ENCODE results near the gene ASPA.
"Not testable (repeated sequence)": the region's sequence is repeated elsewhere in the genome, so short reads cannot be mapped to it uniquely, and the experiment has no call there.

Gene ASPA

GRCh38 chr17:3510090-3510489 is 34.3 kb downstream of the ASPA start:
- DNase-seq, result no peak

- DNase-seq, result no peak
Measured at GRCh38 chr17:3511852-3512504, 36.2 kb downstream of the ASPA start.

GRCh38 chr17:3512505-3513171 is 36.8 kb downstream of the ASPA start:
- DNase-seq, result no peak

DNA sequence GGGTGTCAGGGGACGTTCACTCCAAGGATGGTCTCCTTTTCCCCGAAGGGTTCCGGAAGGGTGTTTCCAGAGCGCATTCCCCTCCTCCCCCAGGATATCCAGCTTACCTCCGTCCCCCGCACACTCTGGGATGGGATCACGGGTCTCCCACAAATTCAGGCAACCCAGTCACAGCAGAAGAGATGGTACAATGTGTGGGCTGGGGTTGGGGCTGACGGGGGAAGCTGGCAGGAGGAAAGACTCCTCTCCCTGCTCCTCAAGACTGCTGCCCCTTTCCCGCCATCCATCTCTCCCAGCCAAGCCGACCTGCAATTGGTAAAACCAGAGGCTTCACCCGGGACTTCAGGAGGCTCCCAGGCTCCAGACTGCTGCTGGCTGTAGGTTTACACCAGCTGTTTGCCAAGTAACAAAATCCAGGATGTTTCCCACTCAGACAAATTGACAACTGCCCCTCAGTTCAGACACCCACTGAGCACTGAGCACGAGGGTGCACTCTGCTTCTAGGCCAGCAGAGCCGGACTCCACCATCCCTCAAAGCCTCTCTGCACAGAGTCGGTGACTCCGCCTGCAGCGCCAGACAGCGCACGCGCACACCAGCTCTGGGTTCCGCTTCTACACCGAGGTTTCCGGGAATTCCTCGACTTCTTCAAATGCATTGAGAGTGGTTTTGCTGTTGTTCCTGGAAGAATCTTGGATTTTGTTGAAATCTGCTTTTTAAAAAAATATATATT is 37.7 kb downstream of the ASPA start:
- DNase-seq, result no peak

DNA sequence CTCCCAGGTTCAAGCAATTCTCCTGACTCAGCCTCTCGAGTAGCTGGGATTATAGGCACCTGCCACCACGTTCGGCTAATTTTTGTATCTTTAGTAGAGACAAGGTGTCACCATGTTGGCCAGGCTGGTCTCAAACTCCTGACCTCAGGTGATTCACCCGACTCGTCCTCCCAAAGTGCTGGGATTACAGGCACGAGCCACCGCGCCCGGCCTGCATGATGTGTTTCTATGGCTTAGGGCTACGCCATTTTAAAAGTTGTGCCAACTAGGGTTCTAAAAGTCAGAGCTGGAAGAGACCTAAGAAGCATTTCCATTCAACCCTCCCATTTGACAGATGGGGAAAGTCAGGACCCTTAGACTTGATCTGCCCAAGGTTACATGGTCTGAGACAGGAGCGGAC is 38.4 kb downstream of the ASPA start:
- not testable (repeated sequence) for DNase-seq

DNA sequence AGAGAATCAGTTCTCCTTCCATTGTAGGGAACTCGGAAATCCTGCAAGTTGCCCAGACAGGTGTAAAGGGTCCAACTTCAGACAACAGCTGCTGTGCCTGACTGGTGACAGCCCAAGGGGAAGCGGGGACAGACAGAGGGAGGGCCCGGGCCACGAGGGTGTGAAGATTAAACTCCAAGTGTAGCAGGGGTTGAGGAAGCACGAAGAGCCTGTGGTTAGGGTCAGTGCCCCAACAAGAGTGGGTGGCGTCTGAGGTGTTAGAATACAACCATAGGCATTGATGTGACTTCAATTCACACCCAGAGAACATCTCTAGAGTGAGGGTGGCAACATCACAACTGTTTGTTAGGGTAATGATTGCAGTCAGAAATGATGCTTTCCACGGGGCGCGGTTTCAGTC is 39.1 kb downstream of the ASPA start:
- DNase-seq, result no peak

DNA sequence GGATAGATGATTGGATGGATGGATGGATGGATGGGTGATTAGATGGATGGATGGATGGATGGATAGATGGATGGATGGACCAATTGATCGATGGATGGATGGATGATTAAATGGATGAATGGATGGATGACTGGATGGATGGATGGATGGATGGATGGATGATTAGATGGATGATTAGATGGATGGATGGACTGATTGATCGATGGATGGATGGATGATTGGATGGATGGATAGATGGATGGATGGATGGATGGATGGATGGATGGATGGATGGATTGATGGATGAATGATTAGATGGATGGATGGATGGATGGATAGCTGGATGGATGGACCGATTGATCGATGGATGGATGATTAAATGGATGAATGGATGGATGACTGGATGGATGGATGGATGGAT is 43.7 kb downstream of the ASPA start:
- not testable (repeated sequence) for DNase-seq

GRCh38 chr17:3524024-3524423 is 48.2 kb downstream of the ASPA start:
- no peak for DNase-seq

- no peak for DNase-seq
Measured at GRCh38 chr17:3526491-3526890, 50.7 kb downstream of the ASPA start.

- no peak for DNase-seq
Measured at GRCh38 chr17:3526971-3527370, 51.2 kb downstream of the ASPA start.

- DNase-seq, result no peak
Measured at GRCh38 chr17:3527468-3527867, 51.7 kb downstream of the ASPA start.

- DNase-seq, result no peak
Measured at GRCh38 chr17:3527896-3528295, 52.1 kb downstream of the ASPA start.

DNA sequence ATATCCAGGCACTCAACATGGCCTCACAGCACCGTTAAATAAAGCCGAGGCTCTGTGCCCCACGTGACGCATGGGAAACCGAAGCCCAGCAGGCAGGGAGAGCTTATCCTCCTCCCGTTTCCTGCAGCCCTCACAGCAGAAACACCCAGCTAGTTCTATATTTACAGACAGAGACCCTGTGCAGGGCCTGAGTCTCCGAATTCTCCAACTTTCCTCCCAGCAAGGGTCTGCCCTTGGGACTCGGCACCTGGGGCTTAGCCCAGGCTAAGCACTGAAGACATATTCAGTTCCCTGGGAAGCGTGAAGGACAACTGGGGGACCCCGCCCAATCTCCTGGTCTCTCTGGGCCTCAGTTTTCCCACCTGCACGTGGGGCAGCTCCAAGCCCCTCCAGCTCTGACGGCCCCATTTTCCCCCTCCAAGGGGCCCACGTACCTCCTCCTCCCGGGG is 52.6 kb downstream of the ASPA start:
- DNase-seq, result no peak

DNA sequence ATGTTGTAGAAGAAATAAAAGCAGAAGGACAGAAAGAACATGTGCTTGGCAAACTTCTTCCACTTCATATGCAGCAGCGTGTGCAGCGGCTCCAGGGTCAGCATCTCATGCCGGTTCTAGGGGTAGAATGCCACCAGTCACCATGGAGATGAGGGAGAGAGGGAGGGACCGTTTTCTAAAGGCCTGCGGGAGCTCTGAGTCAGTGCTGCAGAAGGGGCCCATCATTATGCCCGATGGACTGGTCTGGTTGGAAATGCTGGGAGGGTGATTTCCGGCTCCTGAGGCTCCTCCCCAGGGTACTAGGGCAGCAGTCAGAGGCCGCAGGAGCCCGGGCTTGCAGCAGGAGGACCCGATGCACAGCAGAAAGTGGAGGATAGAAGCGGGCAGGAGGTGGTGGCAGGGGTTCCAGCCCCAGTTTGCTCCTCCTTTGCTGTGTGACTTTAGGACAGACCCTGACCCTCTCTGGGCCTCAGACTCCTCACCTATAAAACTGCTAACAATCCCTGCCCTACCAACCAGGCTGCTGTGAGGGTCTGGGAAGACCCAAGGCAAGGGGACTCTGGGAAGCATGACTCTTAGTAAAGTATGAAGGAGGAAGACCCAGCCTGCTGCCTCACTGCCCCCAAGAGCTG is 53.2 kb downstream of the ASPA start:
- no peak for DNase-seq

DNA sequence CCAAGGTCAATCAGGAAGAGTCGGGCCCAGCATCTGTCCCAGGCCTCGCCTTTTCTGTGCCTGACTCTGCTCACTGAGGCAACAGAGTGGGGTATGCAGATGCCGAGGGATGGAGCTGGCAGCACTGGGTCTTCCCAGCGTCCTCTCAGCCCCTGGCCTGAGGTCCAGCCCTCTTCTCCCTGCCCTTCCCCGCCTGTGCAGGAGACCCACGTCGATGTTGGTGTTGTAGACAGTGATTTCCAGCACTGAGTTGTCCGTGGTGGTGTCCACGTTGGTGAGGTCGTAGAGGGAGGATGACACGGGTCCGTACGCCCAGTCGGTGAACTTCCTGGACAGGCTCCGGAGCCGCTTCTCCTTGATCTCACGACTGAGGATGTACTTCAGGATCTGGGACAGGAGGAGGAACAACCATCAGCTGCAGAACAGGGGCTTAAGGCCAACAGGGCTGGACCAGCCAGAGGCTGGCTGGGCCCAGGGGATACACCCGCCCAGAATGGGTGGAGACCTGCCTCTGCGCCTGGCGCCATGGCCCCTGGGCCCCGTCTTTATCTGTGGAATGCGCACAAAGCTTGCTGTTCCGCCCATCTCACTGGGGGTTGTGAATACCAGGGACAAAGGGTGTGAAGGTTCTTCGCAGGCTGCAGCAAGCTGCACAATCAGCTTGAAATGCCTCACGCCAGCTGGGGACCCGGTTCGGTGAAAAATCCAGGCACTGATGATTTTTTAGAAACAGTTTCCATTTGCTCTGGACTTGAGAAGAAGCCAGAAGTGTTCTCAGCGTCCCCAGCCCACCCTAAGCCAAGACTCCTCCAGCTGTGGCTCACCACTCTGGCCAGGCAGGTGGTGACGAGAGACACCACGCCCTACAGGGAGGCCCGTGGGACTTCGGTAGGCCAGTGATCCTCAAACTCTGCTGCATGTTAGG is 54.3 kb downstream of the ASPA start:
- no peak for DNase-seq

- no peak for DNase-seq
Measured at GRCh38 chr17:3531266-3532101, 55.7 kb downstream of the ASPA start.

GRCh38 chr17:3532106-3532858 is 56.5 kb downstream of the ASPA start:
- DNase-seq, result no peak

DNA sequence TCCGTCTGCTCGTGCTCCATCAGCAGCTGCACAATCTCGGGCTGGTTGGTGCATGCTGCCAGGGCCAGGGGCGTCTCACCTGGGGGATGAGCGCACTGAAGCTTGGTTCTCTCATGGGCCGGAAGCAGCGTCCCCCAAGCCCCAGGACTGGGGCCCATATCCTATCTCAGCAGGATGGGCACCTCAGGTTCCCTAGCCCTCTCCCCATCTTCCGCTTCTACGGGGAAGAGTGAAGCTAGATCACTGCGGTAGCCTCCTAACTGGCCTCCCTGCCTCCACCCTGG is 57.0 kb downstream of the ASPA start:
- no peak for DNase-seq

- DNase-seq, result no peak
Measured at GRCh38 chr17:3533752-3534151, 58.0 kb downstream of the ASPA start.

DNA sequence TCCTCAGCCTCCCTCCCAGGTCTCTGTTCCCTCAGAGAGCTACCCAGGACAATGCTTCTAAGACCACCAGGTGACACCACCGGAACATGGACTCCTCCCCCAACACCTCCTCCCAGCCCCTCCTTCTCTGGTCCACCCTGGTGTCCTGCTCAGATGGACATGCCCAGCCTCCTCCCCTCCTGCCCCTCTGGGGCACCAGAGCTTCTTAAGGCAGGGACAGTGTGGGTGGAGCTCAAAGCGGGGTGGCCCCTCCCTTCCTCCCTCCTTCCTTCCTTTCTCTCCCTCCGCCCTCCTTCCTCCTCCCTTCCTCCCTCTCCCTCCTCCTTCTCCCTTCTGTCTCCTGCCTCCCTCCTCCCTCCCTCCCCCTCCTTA is 59.1 kb downstream of the ASPA start:
- no peak for DNase-seq

Data from activated CD8-positive, alpha-beta memory T cell treated with anti-CD3 and anti-CD28 coated beads, Interleukin-2, amount 50 U/mL, for 4 hours (primary cell).